IMR-90 (cell line): ENCODE results near the gene IVNS1ABP. TPM values are rescaled to one million over a fixed set of nuclear protein-coding genes. Genes with fewer than 3 reads are reported as not detected.

Source experiments
- ATAC-seq: fragments of 200-7000 bp; cut with Tn5 transposase; 2 replicates; pipeline ENCODE4 v1.9.1; 2020; ENCODE audit warnings: low read depth, mild to moderate bottlenecking, moderate library complexity
- BruUV-seq: library from RNA; stranded (reverse); fragments of 400-500 nt; replicated peaks from 2 replicates; lab custom pipeline; 2021; lab: Mats Ljungman, UMichigan
- CTCF ChIA-PET: fragments of 300-600 bp; formaldehyde crosslinking; extraction: SDS; loops from one replicate; lab custom pipeline; 2021; ENCODE audit warnings: antibody characterized with exemption; lab: Yijun Ruan, JAX
- POLR2A ChIA-PET: fragments of 300-600 bp; sonication (Branson Sonifier 250); formaldehyde crosslinking; loops from one replicate; lab custom pipeline; 2022; ENCODE audit warnings: antibody characterized with exemption; ENCODE audit not compliant: unreplicated experiment; lab: Charles Lee
- DNase-seq: peaks from one replicate; pipeline ENCODE4 v3.0.0; 2013
- H2AFZ ChIP-seq: replicated peaks from 2 replicates; pipeline ENCODE3; 2013; ENCODE audit warnings: low read length, mild to moderate bottlenecking; ENCODE audit not compliant: poor library complexity
- H2AK5ac ChIP-seq: 2 replicates; pipeline ENCODE4 v1.6.1; 2013; ENCODE audit warnings: low read depth, low read length, inconsistent platforms
- H2AK9ac ChIP-seq: replicated peaks from 2 replicates; pipeline ENCODE3; 2013; ENCODE audit warnings: mild to moderate bottlenecking, low read depth, low read length, moderate library complexity; ENCODE audit not compliant: poor library complexity
- H2BK120ac ChIP-seq: 2 replicates; pipeline ENCODE4 v1.6.1; 2013; ENCODE audit warnings: low read depth, low read length, inconsistent platforms
- H2BK15ac ChIP-seq: 3 replicates; pipeline ENCODE4 v1.6.1; 2013; ENCODE audit warnings: low read depth, low read length, inconsistent platforms
- H2BK20ac ChIP-seq: 2 replicates; pipeline ENCODE4 v1.6.1; 2013; ENCODE audit warnings: low read depth, mild to moderate bottlenecking, inconsistent platforms, low read length, moderate library complexity
- H2BK5ac ChIP-seq: 2 replicates; pipeline ENCODE4 v1.6.1; 2013; ENCODE audit warnings: mild to moderate bottlenecking, low read depth, low read length, inconsistent platforms; ENCODE audit not compliant: poor library complexity, severe bottlenecking
- H3K14ac ChIP-seq: replicated peaks from 2 replicates; pipeline ENCODE4 v1.6.1; 2013; ENCODE audit warnings: low read depth, low read length, inconsistent platforms
- H3K18ac ChIP-seq: 2 replicates; pipeline ENCODE4 v1.6.1; 2013; ENCODE audit warnings: low read depth, low read length, control low read depth
- H3K23ac ChIP-seq: 2 replicates; pipeline ENCODE4 v1.6.1; 2013; ENCODE audit warnings: low read depth, low read length, inconsistent platforms
- H3K27ac ChIP-seq: 2 replicates; pipeline ENCODE4 v1.5.1; 2013; ENCODE audit warnings: mild to moderate bottlenecking, control low read depth, low read length; ENCODE audit not compliant: insufficient read depth
- H3K27me3 ChIP-seq: 2 replicates; pipeline ENCODE4 v1.6.1; 2013; ENCODE audit warnings: low read length; ENCODE audit not compliant: control insufficient read depth, insufficient read depth
- H3K36me3 ChIP-seq: 2 replicates; pipeline ENCODE4 v1.6.1; 2013; ENCODE audit warnings: low read length, mixed read lengths; ENCODE audit not compliant: control insufficient read depth, insufficient read depth
- H3K4ac ChIP-seq: 2 replicates; pipeline ENCODE4 v1.6.1; 2013; ENCODE audit warnings: low read depth, low read length, inconsistent platforms
- H3K4me1 ChIP-seq: 2 replicates; pipeline ENCODE4 v1.6.1; 2013; ENCODE audit warnings: low read length, mixed read lengths; ENCODE audit not compliant: control insufficient read depth, insufficient read depth
- H3K4me2 ChIP-seq: 2 replicates; pipeline ENCODE4 v1.6.1; 2013; ENCODE audit warnings: low read depth, mild to moderate bottlenecking, control low read depth, low read length, moderate library complexity
- H3K4me3 ChIP-seq: 2 replicates; pipeline ENCODE4 v1.5.1; 2013; ENCODE audit warnings: low read depth, mild to moderate bottlenecking, control low read depth, low read length, moderate library complexity; ENCODE audit not compliant: insufficient read depth
- H3K56ac ChIP-seq: 2 replicates; pipeline ENCODE4 v1.6.1; 2013; ENCODE audit warnings: low read length, inconsistent platforms; ENCODE audit not compliant: insufficient read depth; ENCODE audit errors: extremely low read depth
- H3K79me1 ChIP-seq, 2 experiments: 2 replicates each; pipeline ENCODE4 v1.6.1; 2013; ENCODE audit warnings: low read length in 2 of 2, inconsistent platforms in 1 of 2, low read depth in 1 of 2
- H3K9ac ChIP-seq: 2 replicates; pipeline ENCODE4 v1.6.1; 2013; ENCODE audit warnings: low read depth, low read length, control low read depth
- H3K9me1 ChIP-seq: 2 replicates; pipeline ENCODE4 v1.6.1; 2013; ENCODE audit warnings: low read length, inconsistent platforms; ENCODE audit not compliant: insufficient read depth
- H3K9me3 ChIP-seq: 2 replicates; pipeline ENCODE4 v1.6.1; 2013; ENCODE audit warnings: low read length; ENCODE audit not compliant: control insufficient read depth, insufficient read depth
- H4K20me1 ChIP-seq: 2 replicates; pipeline ENCODE4 v1.6.1; 2013; ENCODE audit warnings: low read length, inconsistent platforms; ENCODE audit not compliant: insufficient read depth
- H4K5ac ChIP-seq: 2 replicates; pipeline ENCODE4 v1.6.1; 2013; ENCODE audit warnings: mild to moderate bottlenecking, low read depth, low read length, control low read depth
- H4K8ac ChIP-seq, 2 experiments: 2 replicates each; pipeline ENCODE4 v1.6.1; 2013; ENCODE audit warnings: low read depth in 2 of 2, low read length in 2 of 2, control low read depth in 1 of 2, inconsistent platforms in 1 of 2
- H4K91ac ChIP-seq: 2 replicates; pipeline ENCODE4 v1.6.1; 2013; ENCODE audit warnings: low read depth, low read length, inconsistent platforms; ENCODE audit not compliant: insufficient read depth
- BHLHE40 ChIP-seq: fragments of 150-350 bp; IDR thresholded peaks from 2 replicates; pipeline ENCODE4 v1.6.1; 2016; ENCODE audit warnings: mild to moderate bottlenecking, low read depth, low read length
- CEBPB ChIP-seq: IDR thresholded peaks from 2 replicates; pipeline ENCODE4 v1.6.1; 2012; ENCODE audit warnings: low read depth, low read length, improper control_type of control experiment
- CHD1 ChIP-seq: IDR thresholded peaks from 2 replicates; pipeline ENCODE4 v1.6.1; 2012; ENCODE audit warnings: low read depth, low read length, improper control_type of control experiment
- FOS ChIP-seq: fragments of 150-350 bp; IDR thresholded peaks from 2 replicates; pipeline ENCODE4 v1.6.1; 2016; ENCODE audit warnings: low read depth, low read length
- MAFK ChIP-seq: IDR thresholded peaks from 2 replicates; pipeline ENCODE4 v1.6.1; 2012; ENCODE audit warnings: low read depth, low read length, improper control_type of control experiment
- MXI1 ChIP-seq: IDR thresholded peaks from 2 replicates; pipeline ENCODE4 v1.6.1; 2012; ENCODE audit warnings: low read depth, mild to moderate bottlenecking, low read length, moderate library complexity, borderline replicate concordance
- POLR2A ChIP-seq: IDR thresholded peaks from 2 replicates; pipeline ENCODE4 v1.6.1; 2012; ENCODE audit warnings: mild to moderate bottlenecking, low read depth, low read length
- RAD21 ChIP-seq: IDR thresholded peaks from 2 replicates; pipeline ENCODE4 v1.6.1; 2012; ENCODE audit warnings: low read length, improper control_type of control experiment
- RCOR1 ChIP-seq: IDR thresholded peaks from 2 replicates; pipeline ENCODE4 v1.6.1; 2012; ENCODE audit warnings: mild to moderate bottlenecking, low read length, improper control_type of control experiment; ENCODE audit not compliant: insufficient replicate concordance
- WGBS, 2 experiments: methylation state at CpG; one replicate each; pipeline versions ENCODE4 v1.1.5 to v1.1.7; 2013; ENCODE audit warnings: missing lambda C conversion rate in 2 of 2; ENCODE audit not compliant: insufficient read length in 1 of 2; ENCODE audit errors: extremely low coverage in 2 of 2; 5-methylcytosine and 5-hydroxymethylcytosine counted together
- dilution Hi-C: fragments of 300-500 bp; cut with HindIII; formaldehyde crosslinking; loops from one replicate; pipeline ENCODE4 v1.14.3; 2018; ENCODE audit warnings: low sequenced_read_pairs; ENCODE audit not compliant: unreplicated experiment
- in situ Hi-C: fragments of 300-500 bp; cut with MboI; formaldehyde crosslinking; loops from 3 replicates; pipeline ENCODE4 v1.14.3; 2019; ENCODE audit warnings: low sequenced_read_pairs, inconsistent platforms, mixed read lengths
- intact Hi-C: fragments of 100-400 bp; cut with micrococcal nuclease; formaldehyde crosslinking; loops from 2 replicates; pipeline ENCODE4 v1.10.0; 2022
- polyA plus RNA-seq, 3 experiments: library from polyadenylated mRNA; depleted of rRNA; stranded (reverse); fragments of >200 nt; gene quantifications; 2 replicates each; pipeline ENCODE4 v1.2.3, GENCODE V29; 2012; ENCODE audit warnings: low replicate concordance in 1 of 3
- total RNA-seq: library from RNA; depleted of rRNA; stranded (reverse); fragments of >200 nt; gene quantifications from 2 replicates; pipeline ENCODE4 v1.2.3, GENCODE V29; 2012
- TF ChIP-seq, protein P1 (sequence below): fragments of 150-350 bp; IDR thresholded peaks from 2 replicates; pipeline ENCODE4 v1.6.1; 2016; ENCODE audit warnings: low read depth, mild to moderate bottlenecking, low read length, moderate library complexity, borderline replicate concordance
- TF ChIP-seq, protein P2 (sequence below): conservative IDR thresholded peaks from 2 replicates; pipeline ENCODE4 v1.5.1; 2012; ENCODE audit warnings: mild to moderate bottlenecking, low read depth, low read length, improper control_type of control experiment

Gene IVNS1ABP
- total and polyA plus RNA-seq, 2 of the 4 experiments (the other 2 are of a cell fraction): 21.8 to 26.7 TPM

DNA sequence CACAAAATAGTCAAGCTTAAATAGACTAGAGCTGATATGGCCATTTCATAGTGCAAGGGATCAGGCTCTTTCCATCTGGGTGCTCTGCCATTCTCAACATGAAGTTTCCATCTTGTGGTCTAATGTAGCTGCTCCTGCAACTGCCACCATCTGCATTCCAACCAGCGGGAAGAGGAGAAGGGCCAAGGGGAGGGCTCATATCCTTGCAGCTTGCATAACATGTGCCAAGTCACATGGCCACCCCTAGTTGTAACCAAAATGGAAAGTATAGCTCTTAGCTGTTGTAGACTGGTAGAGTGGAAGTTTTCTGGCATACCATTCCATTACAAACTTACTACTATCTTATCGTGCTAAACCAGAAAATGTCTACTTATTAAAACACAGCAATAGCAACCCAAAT lies 38.9 kb upstream of the IVNS1ABP start:
- Histone ChIP-seq H2AK9ac (no peak overlapping the region), H2BK5ac (no peak overlapping the region), H2BK120ac (no peak overlapping the region), H2BK20ac (no peak overlapping the region), H3K4me1 (no peaks in the 10 kb centered on the region), H2BK15ac (no peak overlapping the region), H3K4me3 (no peak overlapping the region), H3K23ac (no peak overlapping the region), H2AFZ (no peak overlapping the region), H3K9ac (no peak overlapping the region), H2AK5ac (no peak overlapping the region), H3K18ac (no peak overlapping the region), H4K20me1 (no peaks in the 10 kb centered on the region), H3K56ac (no peak overlapping the region), H3K14ac (no peak overlapping the region), H3K9me1 (no peaks in the 10 kb centered on the region; the same call in 1 of the 2 replicates), H4K91ac (no peak overlapping the region), H3K4ac (no peak overlapping the region), H4K8ac (no peak overlapping the region), H3K4me2 (no peak overlapping the region), H3K79me1 (no peaks in the 10 kb centered on the region), H3K27ac (no peak overlapping the region), H3K9me3 (no peaks in the 10 kb centered on the region), H4K5ac (no peak overlapping the region), H3K36me3 (no peaks in the 10 kb centered on the region), H3K27me3 (no peaks in the 10 kb centered on the region)
- WGBS, 2 experiments: no CpG with 5 or more reads among the region's 2 CpGs
- TF ChIP-seq, protein P1, sequence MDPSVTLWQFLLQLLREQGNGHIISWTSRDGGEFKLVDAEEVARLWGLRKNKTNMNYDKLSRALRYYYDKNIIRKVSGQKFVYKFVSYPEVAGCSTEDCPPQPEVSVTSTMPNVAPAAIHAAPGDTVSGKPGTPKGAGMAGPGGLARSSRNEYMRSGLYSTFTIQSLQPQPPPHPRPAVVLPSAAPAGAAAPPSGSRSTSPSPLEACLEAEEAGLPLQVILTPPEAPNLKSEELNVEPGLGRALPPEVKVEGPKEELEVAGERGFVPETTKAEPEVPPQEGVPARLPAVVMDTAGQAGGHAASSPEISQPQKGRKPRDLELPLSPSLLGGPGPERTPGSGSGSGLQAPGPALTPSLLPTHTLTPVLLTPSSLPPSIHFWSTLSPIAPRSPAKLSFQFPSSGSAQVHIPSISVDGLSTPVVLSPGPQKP: no peak
- no peak for TF ChIP-seq POLR2A
- no peak for TF ChIP-seq CHD1
- TF ChIP-seq RCOR1: no peak
- no peak for TF ChIP-seq MAFK
- no peak for TF ChIP-seq MXI1
- TF ChIP-seq CEBPB: no peak
- no peak for TF ChIP-seq RAD21
- no peak for TF ChIP-seq FOS
- TF ChIP-seq, protein P2, sequence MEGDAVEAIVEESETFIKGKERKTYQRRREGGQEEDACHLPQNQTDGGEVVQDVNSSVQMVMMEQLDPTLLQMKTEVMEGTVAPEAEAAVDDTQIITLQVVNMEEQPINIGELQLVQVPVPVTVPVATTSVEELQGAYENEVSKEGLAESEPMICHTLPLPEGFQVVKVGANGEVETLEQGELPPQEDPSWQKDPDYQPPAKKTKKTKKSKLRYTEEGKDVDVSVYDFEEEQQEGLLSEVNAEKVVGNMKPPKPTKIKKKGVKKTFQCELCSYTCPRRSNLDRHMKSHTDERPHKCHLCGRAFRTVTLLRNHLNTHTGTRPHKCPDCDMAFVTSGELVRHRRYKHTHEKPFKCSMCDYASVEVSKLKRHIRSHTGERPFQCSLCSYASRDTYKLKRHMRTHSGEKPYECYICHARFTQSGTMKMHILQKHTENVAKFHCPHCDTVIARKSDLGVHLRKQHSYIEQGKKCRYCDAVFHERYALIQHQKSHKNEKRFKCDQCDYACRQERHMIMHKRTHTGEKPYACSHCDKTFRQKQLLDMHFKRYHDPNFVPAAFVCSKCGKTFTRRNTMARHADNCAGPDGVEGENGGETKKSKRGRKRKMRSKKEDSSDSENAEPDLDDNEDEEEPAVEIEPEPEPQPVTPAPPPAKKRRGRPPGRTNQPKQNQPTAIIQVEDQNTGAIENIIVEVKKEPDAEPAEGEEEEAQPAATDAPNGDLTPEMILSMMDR: no peak
- TF ChIP-seq BHLHE40: no peak
- intact Hi-C loops: no loop called here
- BruUV-seq: no TSS peak
- DNase-seq: no peak
- in situ Hi-C loops: no loop called here
- dilution Hi-C loops: no loop called here
- no peak for ATAC-seq
- ChIA-PET POLR2A (no interaction called here), CTCF (interaction anchor here (0.6 kb wide), 1 partner anchor 844 kb away, joined by 5 read pairs; no protein-coding TSS in a partner anchor)
